GM13977 (cell line): Measurements from ENCODE around the gene LCNL1.

Experiments used
- DNase-seq: peaks from one replicate; pipeline ENCODE4 v3.0.0; 2012; ENCODE audit warnings: low spot score
- in situ Hi-C: fragments of 300-500 bp; cut with MboI; formaldehyde crosslinking; loops from one replicate; pipeline ENCODE4 v1.12.0; 2022; ENCODE audit warnings: low sequenced_read_pairs, low pct_unique_long_range_greater_than_20kb, mixed read lengths, inconsistent platforms; ENCODE audit not compliant: unreplicated experiment
- TF ChIP-seq, protein P1 (sequence below): IDR thresholded peaks from 2 replicates; pipeline ENCODE4 v1.5.1; 2012; ENCODE audit warnings: mild to moderate bottlenecking, control low read depth; ENCODE audit not compliant: insufficient read depth; ENCODE audit errors: extremely low read depth, missing control alignments

Gene LCNL1

DNA sequence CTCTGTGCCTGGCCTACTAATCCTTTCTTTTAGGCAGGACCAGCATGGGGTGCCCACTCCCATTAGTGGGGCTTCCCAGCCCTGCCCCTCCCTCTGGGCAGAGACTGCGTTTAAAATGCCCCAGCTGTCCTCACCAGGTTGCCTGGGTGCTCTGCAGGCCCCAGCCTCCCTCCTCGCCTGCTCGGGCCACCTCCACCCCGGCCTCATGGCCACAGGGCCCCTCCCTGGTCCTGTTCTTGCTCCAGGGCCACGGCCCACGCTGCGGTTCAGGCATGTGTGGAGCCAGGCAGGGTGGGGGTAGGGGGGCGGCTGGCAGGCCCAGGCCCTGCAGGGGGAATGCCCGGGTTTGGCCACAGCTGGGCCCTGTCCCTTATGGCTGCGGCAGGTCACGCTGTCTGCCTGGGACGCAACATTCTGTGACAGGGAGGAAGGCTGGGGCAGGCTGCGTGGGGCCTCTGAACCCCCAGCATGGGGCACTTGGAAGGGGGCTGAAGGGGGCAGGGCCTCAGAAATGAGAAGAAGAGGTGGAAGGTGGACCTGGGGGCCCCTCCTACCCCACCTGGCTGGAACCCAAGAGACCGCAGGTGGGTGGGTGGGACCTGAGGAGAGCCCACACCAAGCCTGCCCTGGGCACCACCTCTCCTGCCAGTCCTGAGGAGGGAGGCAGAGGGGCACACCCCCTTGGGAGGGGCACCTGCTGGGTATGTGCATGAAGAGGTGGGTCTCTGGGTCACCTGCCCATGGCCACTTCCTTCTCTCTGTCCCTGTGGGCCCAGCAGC is 31.1 kb upstream of the LCNL1 start, which contains the start of gene LCN12:
TSS of gene LCN12 (plus strand) at position 733 of the 780 bp plus-strand sequence. CDS start 55 bp downstream, outside the sequence.
- TF ChIP-seq, protein P1, sequence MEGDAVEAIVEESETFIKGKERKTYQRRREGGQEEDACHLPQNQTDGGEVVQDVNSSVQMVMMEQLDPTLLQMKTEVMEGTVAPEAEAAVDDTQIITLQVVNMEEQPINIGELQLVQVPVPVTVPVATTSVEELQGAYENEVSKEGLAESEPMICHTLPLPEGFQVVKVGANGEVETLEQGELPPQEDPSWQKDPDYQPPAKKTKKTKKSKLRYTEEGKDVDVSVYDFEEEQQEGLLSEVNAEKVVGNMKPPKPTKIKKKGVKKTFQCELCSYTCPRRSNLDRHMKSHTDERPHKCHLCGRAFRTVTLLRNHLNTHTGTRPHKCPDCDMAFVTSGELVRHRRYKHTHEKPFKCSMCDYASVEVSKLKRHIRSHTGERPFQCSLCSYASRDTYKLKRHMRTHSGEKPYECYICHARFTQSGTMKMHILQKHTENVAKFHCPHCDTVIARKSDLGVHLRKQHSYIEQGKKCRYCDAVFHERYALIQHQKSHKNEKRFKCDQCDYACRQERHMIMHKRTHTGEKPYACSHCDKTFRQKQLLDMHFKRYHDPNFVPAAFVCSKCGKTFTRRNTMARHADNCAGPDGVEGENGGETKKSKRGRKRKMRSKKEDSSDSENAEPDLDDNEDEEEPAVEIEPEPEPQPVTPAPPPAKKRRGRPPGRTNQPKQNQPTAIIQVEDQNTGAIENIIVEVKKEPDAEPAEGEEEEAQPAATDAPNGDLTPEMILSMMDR: no peak
- in situ Hi-C loops: no loop called here
- no peak for DNase-seq

DNA sequence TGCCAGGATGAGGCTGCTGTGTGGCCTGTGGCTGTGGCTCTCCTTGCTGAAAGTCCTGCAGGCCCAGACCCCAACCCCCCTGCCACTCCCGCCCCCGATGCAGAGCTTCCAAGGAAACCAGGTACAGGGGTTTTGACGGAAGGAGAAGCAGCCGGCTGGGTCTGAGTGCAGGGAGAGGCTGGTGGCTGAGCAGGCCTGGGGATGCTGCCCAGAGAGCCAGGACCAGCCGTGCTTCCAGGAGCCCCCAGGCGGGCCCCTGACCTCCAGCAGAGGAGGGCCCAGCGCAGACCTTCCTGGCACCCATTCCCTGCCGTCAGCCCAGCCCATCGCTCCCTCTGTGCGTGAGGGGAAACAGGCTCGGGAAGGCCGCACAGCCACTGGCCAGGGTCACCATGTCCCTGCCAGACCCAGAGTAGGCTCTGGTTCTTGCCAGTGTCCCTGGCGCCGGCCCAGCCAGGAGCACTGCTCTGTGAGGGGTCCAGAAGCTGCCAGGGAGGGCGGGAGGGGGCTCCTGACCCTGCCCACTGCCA is 30.4 kb upstream of the LCNL1 start:
- in situ Hi-C loops: no loop called here
- TF ChIP-seq, protein P1: no peak
- DNase-seq: no peak

DNA sequence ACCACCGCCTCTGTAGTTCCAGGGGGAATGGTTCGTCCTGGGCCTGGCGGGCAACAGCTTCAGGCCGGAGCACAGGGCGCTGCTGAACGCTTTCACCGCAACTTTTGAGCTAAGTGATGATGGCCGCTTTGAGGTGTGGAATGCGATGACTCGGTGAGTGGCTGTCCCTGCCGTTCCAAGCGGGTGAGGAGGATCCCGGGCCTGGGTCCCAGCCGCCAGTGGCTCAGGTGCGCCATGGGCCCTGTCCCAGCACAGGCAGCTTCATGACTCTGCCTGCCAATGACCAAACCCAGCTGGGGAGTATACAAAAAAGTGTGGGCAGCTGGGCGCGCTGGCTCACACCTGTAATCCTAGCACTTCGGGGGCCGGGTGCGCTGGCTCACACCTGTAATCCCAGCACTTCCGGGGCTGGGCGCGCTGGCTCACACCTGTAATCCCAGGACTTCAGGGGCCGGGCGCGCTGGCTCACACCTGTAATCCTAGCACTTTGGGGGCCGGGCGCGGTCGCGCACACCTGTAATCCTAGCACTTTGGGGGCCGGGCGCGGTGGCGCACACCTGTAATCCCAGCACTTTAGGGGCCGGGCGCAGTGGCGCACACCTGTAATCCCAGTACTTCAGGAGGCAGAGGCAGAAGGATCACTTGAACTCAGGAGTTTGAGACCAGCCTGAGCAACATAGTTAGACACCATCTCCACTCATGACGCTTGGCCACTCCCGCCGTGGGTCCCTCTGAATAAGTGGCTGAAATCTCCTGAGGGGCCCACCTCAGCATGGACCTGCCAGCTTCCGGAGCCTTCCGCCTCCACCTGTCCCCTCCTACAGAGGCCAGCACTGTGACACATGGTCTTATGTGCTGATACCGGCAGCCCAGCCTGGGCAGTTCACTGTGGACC is 29.7 kb upstream of the LCNL1 start:
- in situ Hi-C loops: no loop called here
- TF ChIP-seq, protein P1: no peak
- DNase-seq: no peak

DNA sequence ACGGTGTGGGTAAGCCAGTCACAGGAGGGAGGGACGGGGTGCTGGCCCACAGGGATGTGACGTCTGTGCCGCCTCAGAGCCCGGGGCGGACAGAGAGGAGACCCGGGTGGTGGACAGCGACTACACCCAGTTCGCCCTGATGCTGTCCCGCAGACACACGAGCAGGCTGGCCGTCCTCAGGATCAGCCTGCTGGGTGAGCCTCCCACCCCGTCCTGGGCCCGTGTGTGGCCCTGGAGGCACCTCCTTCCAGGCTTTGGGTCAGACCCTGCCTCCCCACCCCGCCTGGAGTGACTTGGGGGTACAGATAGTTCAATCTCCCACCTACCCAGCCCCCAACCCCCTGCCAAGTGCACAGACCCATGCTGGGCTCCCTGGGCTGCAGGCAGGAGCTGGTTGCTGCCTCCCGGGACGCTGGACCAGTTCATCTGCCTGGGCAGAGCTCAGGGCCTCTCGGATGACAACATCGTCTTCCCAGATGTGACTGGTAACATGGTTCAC is 29.0 kb upstream of the LCNL1 start:
- TF ChIP-seq, protein P1: no peak
- DNase-seq: no peak
- in situ Hi-C loops: no loop called here

DNA sequence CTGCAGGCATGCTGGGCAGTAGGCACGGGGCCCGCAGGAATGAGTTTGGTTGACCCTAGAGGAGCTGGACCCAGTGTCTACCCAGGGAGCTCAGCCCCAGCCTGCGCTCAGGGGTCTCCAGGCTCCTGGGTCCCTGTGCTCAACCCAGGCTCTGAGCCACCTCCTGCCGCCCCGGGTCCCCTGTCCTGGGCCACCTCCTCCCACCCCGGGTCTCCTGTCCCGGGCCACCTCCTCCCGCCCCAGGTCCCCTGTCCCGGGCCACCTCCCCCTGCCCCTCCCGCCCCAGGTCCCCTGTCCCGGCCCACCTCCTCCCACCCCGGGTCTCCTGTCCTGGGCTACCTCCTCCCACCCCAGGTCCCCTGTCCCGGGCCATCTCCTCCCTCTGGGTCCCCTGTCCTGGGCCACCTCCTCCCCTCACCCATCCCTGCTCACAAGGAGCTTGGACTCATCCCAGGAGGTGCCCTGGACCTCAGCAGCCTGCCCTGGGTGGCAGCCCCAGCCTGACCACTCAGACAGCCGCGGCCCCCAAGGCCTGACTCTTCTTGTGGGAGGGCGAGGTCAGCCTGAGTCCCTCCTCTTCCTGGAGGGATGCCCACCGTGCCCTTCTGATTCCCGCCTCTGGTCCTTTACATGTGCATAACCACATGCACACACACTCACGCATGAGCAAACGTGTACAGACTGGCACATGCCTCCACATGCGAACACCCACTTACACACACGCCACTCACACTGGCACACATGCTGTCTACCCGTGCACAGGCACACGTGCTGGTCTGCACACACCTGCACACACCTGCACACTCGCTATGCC is 28.3 kb upstream of the LCNL1 start:
- DNase-seq: no peak
- TF ChIP-seq, protein P1: no peak
- in situ Hi-C loops: no loop called here
